Measurements from ENCODE around the gene SMYD3. TPM values are rescaled to one million over a fixed set of nuclear protein-coding genes. Genes with fewer than 3 reads are reported as not detected.

The SMYD3 gene
- total and polyA plus RNA-seq, 2 donors (not counting 1 experiment from before 2014, with no cell fraction given) = 9.7 to 37.2 TPM

- WGBS (ENCODE audit: insufficient coverage) = 93% methylated on average over 1 of the region's 3 CpGs
- Mint-ChIP-seq H3K4me3 (no peak overlapping the region), H3K27me3 (no peaks in the 10 kb centered on the region), H3K4me1 (no peaks in the 10 kb centered on the region), H3K27ac (no peak overlapping the region), H3K9me3 (ENCODE audit: insufficient read depth) (no peaks in the 10 kb centered on the region)
- H4K20me1 ChIP-seq (ENCODE audit: control insufficient read depth, insufficient read depth, low read length, poor library complexity, severe bottlenecking) = no peaks in the 10 kb centered on the region
- H2AFZ ChIP-seq (ENCODE audit: insufficient read depth, low read depth, low read length, poor library complexity, severe bottlenecking) = no peak overlapping the region
- no peak overlapping the region for H3K4me2 ChIP-seq (replicated peaks; ENCODE audit: low read depth, low read length, poor library complexity, severe bottlenecking)
- no peak overlapping the region for H3K9ac ChIP-seq (ENCODE audit: low read length)
- no peak overlapping the region for H3K4me3 ChIP-seq (ENCODE audit: control extremely low read depth in 1 of 5, extremely low read depth in 1 of 5, insufficient read depth in 1 of 5, low read depth in 2 of 5, low read length in 4 of 5)
- ChIA-PET POLR2A (no interaction called here), CTCF (no interaction called here)
- DNase-seq = no peak
- H3K27ac ChIP-seq (ENCODE audit: low read length in 2 of 2) = no peak overlapping the region
- no peaks in the 10 kb centered on the region for H3K27me3 ChIP-seq (replicated peaks in 1 of 4; ENCODE audit: control extremely low read depth in 1 of 4, control insufficient read depth in 3 of 4, insufficient read depth in 4 of 4, low read length in 3 of 4)
- H3K79me2 ChIP-seq (ENCODE audit: control insufficient read depth, insufficient read depth, low read length) = no peaks in the 10 kb centered on the region
- TF ChIP-seq CTCF (IDR thresholded peaks at IDR 0.05) (no peak), EZH2 (IDR thresholded peaks at IDR 0.05; ENCODE audit: borderline replicate concordance, insufficient read depth, low read depth, low read length, poor library complexity, severe bottlenecking) (no peak)
- no peaks in the 10 kb centered on the region for H3K9me3 ChIP-seq (ENCODE audit: control extremely low read depth in 1 of 3, control insufficient read depth in 2 of 3, insufficient read depth in 1 of 3, low read length in 2 of 3)
- H3K36me3 ChIP-seq (replicated peaks in 1 of 2; ENCODE audit: control extremely low read depth in 1 of 2, control insufficient read depth in 1 of 2, extremely low read depth in 1 of 2, insufficient read depth in 2 of 2, low read length in 1 of 2) = peaks cover 2% of the 10 kb centered on the region in 2 experiments
- no peak for ATAC-seq (ENCODE audit: low read depth)
- no peaks in the 10 kb centered on the region for H3K4me1 ChIP-seq (ENCODE audit: control insufficient read depth in 2 of 2, insufficient read depth in 2 of 2, low read length in 2 of 2)
- intact Hi-C loops (cut with micrococcal nuclease) = no loop called here
Measured at GRCh38 chr1:245926888-245927287, 580.2 kb downstream of the SMYD3 start.

GRCh38 chr1:245923215-245923614 is 583.9 kb downstream of the SMYD3 start:
- no peak overlapping the region for H3K4me3 Mint-ChIP-seq
- no peaks in the 10 kb centered on the region for H3K4me1 ChIP-seq (ENCODE audit: control insufficient read depth in 2 of 2, insufficient read depth in 2 of 2, low read length in 2 of 2)
- no peak for TF ChIP-seq EZH2 (IDR thresholded peaks at IDR 0.05; ENCODE audit: borderline replicate concordance, insufficient read depth, low read depth, low read length, poor library complexity, severe bottlenecking)
- no peak for TF ChIP-seq CTCF (IDR thresholded peaks at IDR 0.05)
- H3K79me2 ChIP-seq (ENCODE audit: control insufficient read depth, insufficient read depth, low read length) = no peaks in the 10 kb centered on the region
- no peak for DNase-seq
- no peak overlapping the region for H2AFZ ChIP-seq (ENCODE audit: insufficient read depth, low read depth, low read length, poor library complexity, severe bottlenecking)
- H3K4me3 ChIP-seq (ENCODE audit: control extremely low read depth in 1 of 5, extremely low read depth in 1 of 5, insufficient read depth in 1 of 5, low read depth in 2 of 5, low read length in 4 of 5) = no peak overlapping the region
- no peak overlapping the region for H3K27ac Mint-ChIP-seq
- H3K27me3 Mint-ChIP-seq = no peaks in the 10 kb centered on the region
- H3K4me2 ChIP-seq (replicated peaks; ENCODE audit: low read depth, low read length, poor library complexity, severe bottlenecking) = no peak overlapping the region
- intact Hi-C loops (cut with micrococcal nuclease) = no loop called here
- no peak for ATAC-seq (ENCODE audit: low read depth)
- peaks cover 2% of the 10 kb centered on the region in 2 experiments for H3K36me3 ChIP-seq (replicated peaks in 1 of 2; ENCODE audit: control extremely low read depth in 1 of 2, control insufficient read depth in 1 of 2, extremely low read depth in 1 of 2, insufficient read depth in 2 of 2, low read length in 1 of 2)
- ChIA-PET POLR2A (no interaction called here), CTCF (no interaction called here)
- H3K9me3 Mint-ChIP-seq (ENCODE audit: insufficient read depth) = peaks cover 4% of the 10 kb centered on the region
- no peaks in the 10 kb centered on the region for H4K20me1 ChIP-seq (ENCODE audit: control insufficient read depth, insufficient read depth, low read length, poor library complexity, severe bottlenecking)
- H3K9ac ChIP-seq (ENCODE audit: low read length) = no peak overlapping the region
- H3K27me3 ChIP-seq (replicated peaks in 1 of 4; ENCODE audit: control extremely low read depth in 1 of 4, control insufficient read depth in 3 of 4, insufficient read depth in 4 of 4, low read length in 3 of 4) = no peaks in the 10 kb centered on the region
- H3K4me1 Mint-ChIP-seq = peaks cover 3% of the 10 kb centered on the region
- WGBS (ENCODE audit: insufficient coverage) = 100% methylated on average over 7 of the region's 7 CpGs
- no peak overlapping the region for H3K27ac ChIP-seq (ENCODE audit: low read length in 2 of 2)
- H3K9me3 ChIP-seq (ENCODE audit: control extremely low read depth in 1 of 3, control insufficient read depth in 2 of 3, insufficient read depth in 1 of 3, low read length in 2 of 3) = peaks cover 0 to 7% (median 0%) of the 10 kb centered on the region in 3 donors
